Common myeloid progenitor, CD34-positive (primary cell): ENCODE data around the gene ANTXR2.

Source experiments
- CTCF ChIA-PET: fragments of 350-600 bp; sonication (Branson Sonifier 250); formaldehyde crosslinking; loops from one replicate; lab custom pipeline; 2021; ENCODE audit warnings: antibody characterized with exemption; lab: Charles Lee
- POLR2A ChIA-PET: fragments of 350-600 bp; sonication (Branson Sonifier 250); formaldehyde crosslinking; loops from one replicate; lab custom pipeline; 2021; ENCODE audit warnings: antibody characterized with exemption; lab: Charles Lee
- DNase-seq, 3 donors: peaks; one replicate each; pipeline versions ENCODE4 v3.0.0 to v3.0.0-alpha.2; 2013
- H3K27ac ChIP-seq, 2 experiments: 1 replicate in 1 of 2; 2 replicates in 1 of 2; pipeline ENCODE4 v1.7.0; 2013; ENCODE audit warnings: inconsistent platforms in 2 of 2, low read length in 2 of 2, mild to moderate bottlenecking in 2 of 2, low read depth in 1 of 2, moderate library complexity in 1 of 2; ENCODE audit not compliant: severe bottlenecking in 2 of 2, insufficient read depth in 1 of 2, poor library complexity in 1 of 2
- H3K27me3 ChIP-seq, 5 experiments: replicated peaks in 2 of 5; 1 replicate in 3 of 5; 2 replicates in 2 of 5; pipeline versions ENCODE4 v1.6.1 to v1.7.0; 2013; ENCODE audit warnings: low read length in 4 of 5, mild to moderate bottlenecking in 2 of 5, moderate library complexity in 2 of 5, inconsistent platforms in 1 of 5; ENCODE audit not compliant: insufficient read depth in 5 of 5, control insufficient read depth in 4 of 5
- H3K36me3 ChIP-seq, 4 experiments: 1 replicate in 2 of 4; 2 replicates in 2 of 4; pipeline versions ENCODE4 v1.6.1 to v1.7.0; 2013; ENCODE audit warnings: low read length in 3 of 4, control low read depth in 1 of 4, mild to moderate bottlenecking in 1 of 4; ENCODE audit not compliant: control insufficient read depth in 4 of 4, insufficient read depth in 4 of 4
- H3K4me1 ChIP-seq, 4 experiments: 1 replicate in 3 of 4; 2 replicates in 1 of 4; pipeline versions ENCODE4 v1.6.1 to v1.7.1; 2013; ENCODE audit warnings: low read length in 3 of 4, mild to moderate bottlenecking in 3 of 4, control low read depth in 1 of 4, inconsistent platforms in 1 of 4, moderate library complexity in 1 of 4; ENCODE audit not compliant: control insufficient read depth in 4 of 4, insufficient read depth in 4 of 4; ENCODE audit errors: control extremely low read depth in 1 of 4
- H3K4me3 ChIP-seq, 7 experiments: 1 replicate in 4 of 7; 2 replicates in 3 of 7; pipeline versions ENCODE4 v1.5.1 to v1.7.0; 2013; ENCODE audit warnings: mild to moderate bottlenecking in 7 of 7, low read length in 6 of 7, moderate library complexity in 6 of 7, inconsistent platforms in 2 of 7, low read depth in 2 of 7, control low read depth in 1 of 7; ENCODE audit not compliant: insufficient read depth in 4 of 7, control insufficient read depth in 1 of 7; ENCODE audit errors: extremely low read depth in 1 of 7
- H3K9me3 ChIP-seq, 5 experiments: 1 replicate in 4 of 5; 2 replicates in 1 of 5; pipeline versions ENCODE4 v1.6.1 to v1.7.1; 2013; ENCODE audit warnings: low read length in 4 of 5, mild to moderate bottlenecking in 2 of 5, inconsistent platforms in 1 of 5, low read depth in 1 of 5, moderate library complexity in 1 of 5; ENCODE audit not compliant: control insufficient read depth in 4 of 5, insufficient read depth in 2 of 5; ENCODE audit errors: control extremely low read depth in 1 of 5
- WGBS: methylation state at CpG from one replicate; pipeline ENCODE4 v1.1.5; 2013; ENCODE audit not compliant: insufficient coverage; 5-methylcytosine and 5-hydroxymethylcytosine counted together

ANTXR2 gene

DNA sequence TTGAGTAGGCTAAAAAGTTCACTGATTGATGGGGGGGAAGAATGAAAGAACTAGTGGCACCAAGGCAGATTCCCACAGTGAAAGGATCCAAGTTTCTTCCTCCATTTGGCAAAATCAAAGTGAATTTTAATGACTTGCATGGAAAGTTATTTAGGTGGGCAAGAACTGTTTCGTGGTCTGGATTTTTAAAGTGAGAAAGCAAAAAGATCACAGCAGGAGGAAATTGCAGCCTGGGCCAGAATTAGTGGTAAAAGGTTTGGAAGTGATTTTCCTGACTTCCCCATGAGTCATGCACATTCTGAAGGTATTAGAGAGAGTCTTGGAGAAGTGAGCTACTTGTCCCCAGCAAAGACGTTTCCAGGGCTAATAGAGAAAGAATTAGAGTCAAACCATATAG, 207.8 kb downstream of the ANTXR2 start:
- no peak for DNase-seq
- WGBS: 83% methylated on average over 1 of the region's 2 CpGs
- CTCF ChIA-PET: no interaction called here

DNA sequence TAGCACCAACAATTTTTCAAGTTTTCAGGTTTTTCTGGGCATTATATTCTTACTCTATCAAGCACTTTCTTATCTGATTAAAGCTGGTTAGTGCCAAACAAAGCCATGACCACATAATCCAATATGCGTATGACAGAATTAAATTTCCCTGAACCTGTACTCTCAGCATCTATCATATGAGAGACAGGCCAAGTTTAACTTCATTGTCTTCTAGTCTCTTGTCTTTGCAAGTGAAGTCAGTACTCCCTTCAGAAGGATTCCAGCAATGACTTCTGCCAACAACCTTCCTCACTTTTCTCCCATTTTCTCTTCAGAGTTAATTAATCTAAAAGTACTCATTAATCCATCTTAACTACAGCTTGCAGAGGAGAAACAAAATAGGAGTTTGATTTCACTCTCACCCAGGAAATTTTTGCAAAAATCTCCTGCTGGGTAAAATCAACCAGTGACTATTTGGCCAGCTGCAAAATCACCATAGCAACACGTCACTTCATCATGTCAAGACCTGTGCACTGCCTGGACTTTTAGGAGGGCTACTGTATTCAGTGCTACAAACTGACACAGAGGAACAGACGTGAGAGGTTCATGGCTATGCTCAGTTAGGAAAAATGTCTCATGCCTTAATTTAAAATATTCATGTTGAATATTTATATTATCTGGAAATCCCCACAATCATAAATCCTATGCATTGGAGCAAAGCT, 208.4 kb downstream of the ANTXR2 start:
- WGBS: 100% methylated on average over 2 of the region's 3 CpGs
- Histone ChIP-seq H3K4me1 (no peaks in the 10 kb centered on the region), H3K27me3 (no peaks in the 10 kb centered on the region), H3K36me3 (no peaks in the 10 kb centered on the region), H3K4me3 (no peak overlapping the region), H3K27ac (no peak overlapping the region), H3K9me3 (peaks cover 0 to 1% (median 0%) of the 10 kb centered on the region in 5 experiments)
- no peak for DNase-seq
- ChIA-PET POLR2A (interaction anchor here (0.6 kb wide), 1 partner anchor 8 kb away, joined by 4 read pairs; no protein-coding TSS in a partner anchor), CTCF (no interaction called here)

More for the DNA sequence above, 207.8 kb downstream of the ANTXR2 start:
- Histone ChIP-seq H3K4me1 (no peaks in the 10 kb centered on the region), H3K27ac (no peak overlapping the region), H3K36me3 (no peaks in the 10 kb centered on the region), H3K27me3 (no peaks in the 10 kb centered on the region), H3K9me3 (peaks cover 0 to 1% (median 0%) of the 10 kb centered on the region in 5 experiments), H3K4me3 (no peak overlapping the region)
- POLR2A ChIA-PET: no interaction called here

DNA sequence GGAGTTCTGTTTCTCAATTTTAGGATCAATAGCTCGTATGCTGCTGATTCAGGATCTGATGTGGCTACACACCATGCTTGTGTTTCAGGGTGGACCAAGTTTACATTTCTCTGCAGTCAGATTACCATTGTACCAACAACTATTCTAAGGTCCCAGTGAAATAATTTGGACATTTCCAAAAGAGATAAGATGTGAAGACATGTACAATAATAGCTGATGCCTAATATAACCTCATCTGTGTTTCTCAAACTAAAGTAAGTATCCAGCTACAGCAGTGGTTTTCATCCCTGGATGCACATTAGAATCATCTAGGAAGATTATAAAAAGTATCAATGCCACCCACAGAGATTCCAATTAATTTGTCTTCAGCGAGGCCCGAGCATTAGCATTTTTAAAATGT, 209.7 kb downstream of the ANTXR2 start:
- no peaks in the 10 kb centered on the region for H3K4me1 ChIP-seq
- 100% methylated on average over 2 of the region's 3 CpGs for WGBS
- no peak for DNase-seq
- CTCF ChIA-PET: interaction anchor here (1.0 kb wide), 1 partner anchor 22 kb away, joined by 3 read pairs; no protein-coding TSS in a partner anchor
- H3K27me3 ChIP-seq: no peaks in the 10 kb centered on the region
- POLR2A ChIA-PET: no interaction called here
- H3K27ac ChIP-seq: no peak overlapping the region
- no peaks in the 10 kb centered on the region for H3K36me3 ChIP-seq
- peaks cover 0 to 1% (median 0%) of the 10 kb centered on the region in 5 experiments for H3K9me3 ChIP-seq
- no peak overlapping the region for H3K4me3 ChIP-seq

DNA sequence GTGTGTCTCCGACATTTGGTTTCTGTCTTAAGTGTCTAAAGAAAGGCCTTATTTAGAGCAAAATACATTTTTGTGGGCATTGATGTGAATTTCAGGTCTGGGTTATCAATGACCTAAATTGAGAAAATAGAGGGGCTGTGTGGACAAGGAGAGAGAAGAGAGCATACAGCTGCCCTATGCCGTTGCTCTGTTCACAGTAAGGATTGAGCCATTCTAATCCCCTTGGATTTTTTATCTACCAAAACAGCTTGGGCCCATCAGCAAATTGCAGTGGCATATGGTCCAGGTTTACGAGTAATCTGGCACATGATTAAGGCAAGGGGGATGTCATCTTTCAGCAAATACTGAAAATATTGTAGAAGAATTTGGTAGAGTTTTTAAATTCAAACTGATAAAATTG, 210.2 kb downstream of the ANTXR2 start:
- H3K27ac ChIP-seq: no peak overlapping the region
- 100% methylated on average over 2 of the region's 3 CpGs for WGBS
- no peaks in the 10 kb centered on the region for H3K4me1 ChIP-seq
- no peak overlapping the region for H3K4me3 ChIP-seq
- no peaks in the 10 kb centered on the region for H3K27me3 ChIP-seq
- peaks cover 0 to 1% (median 0%) of the 10 kb centered on the region in 5 experiments for H3K9me3 ChIP-seq
- H3K36me3 ChIP-seq: no peaks in the 10 kb centered on the region
- POLR2A ChIA-PET: no interaction called here
- DNase-seq: no peak
- CTCF ChIA-PET: interaction anchor here (1.0 kb wide), 1 partner anchor 22 kb away, joined by 3 read pairs; no protein-coding TSS in a partner anchor

DNA sequence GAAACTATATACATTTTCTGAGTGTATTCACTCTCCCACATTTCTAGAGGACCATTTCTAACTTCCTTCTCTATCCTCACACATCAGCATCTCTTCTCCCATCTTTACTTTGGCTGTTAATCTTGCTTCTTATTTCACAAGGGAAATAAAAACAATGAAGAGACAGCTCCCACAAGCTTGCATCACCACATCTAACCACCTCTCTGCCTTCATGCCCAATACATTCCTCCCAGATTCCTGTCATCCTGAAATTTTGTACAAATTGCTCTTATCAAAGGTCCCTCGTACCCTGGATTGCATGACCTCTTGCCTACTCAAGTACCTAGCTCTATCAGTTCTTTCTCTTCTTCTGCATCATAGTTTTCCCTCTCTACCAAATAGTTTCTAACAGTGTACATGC, 215.2 kb downstream of the ANTXR2 start:
- POLR2A ChIA-PET: no interaction called here
- no peak overlapping the region for H3K4me3 ChIP-seq
- no peak for DNase-seq
- H3K27me3 ChIP-seq: no peaks in the 10 kb centered on the region
- no peak overlapping the region for H3K27ac ChIP-seq
- peaks cover 0 to 5% (median 3%) of the 10 kb centered on the region in 4 experiments for H3K4me1 ChIP-seq
- no peaks in the 10 kb centered on the region for H3K9me3 ChIP-seq
- WGBS: 100% methylated on average over 1 of the region's 1 CpG
- CTCF ChIA-PET: interaction anchor here (1.1 kb wide), 1 partner anchor 10 kb away, joined by 4 read pairs; no protein-coding TSS in a partner anchor
- no peaks in the 10 kb centered on the region for H3K36me3 ChIP-seq

DNA sequence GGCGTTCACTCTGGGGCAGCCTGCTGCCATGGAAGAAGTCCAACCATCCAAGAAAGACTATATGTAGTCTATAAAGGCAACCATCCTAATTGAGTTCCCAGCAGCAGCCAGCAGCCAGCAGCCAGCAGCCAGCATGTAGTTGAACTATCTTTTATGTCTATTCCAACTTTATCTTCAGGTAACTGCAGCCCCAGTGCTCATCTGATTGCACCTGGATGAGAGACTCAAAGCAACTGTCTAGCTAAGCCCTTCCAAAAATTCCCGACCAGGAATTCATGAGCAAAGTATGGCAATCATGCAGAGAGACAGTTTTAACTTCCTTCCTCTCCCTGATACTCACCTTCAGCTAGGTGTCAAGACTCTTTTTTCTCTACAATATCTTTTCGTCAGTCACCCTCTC, 216.8 kb downstream of the ANTXR2 start:
- Histone ChIP-seq H3K36me3 (no peaks in the 10 kb centered on the region), H3K9me3 (no peaks in the 10 kb centered on the region), H3K4me3 (no peak overlapping the region), H3K27me3 (no peaks in the 10 kb centered on the region), H3K27ac (no peak overlapping the region), H3K4me1 (peaks cover 0 to 5% (median 3%) of the 10 kb centered on the region in 4 experiments)
- ChIA-PET CTCF (no interaction called here), POLR2A (no interaction called here)
- no peak for DNase-seq
- 100% methylated on average over 3 of the region's 3 CpGs for WGBS

DNA sequence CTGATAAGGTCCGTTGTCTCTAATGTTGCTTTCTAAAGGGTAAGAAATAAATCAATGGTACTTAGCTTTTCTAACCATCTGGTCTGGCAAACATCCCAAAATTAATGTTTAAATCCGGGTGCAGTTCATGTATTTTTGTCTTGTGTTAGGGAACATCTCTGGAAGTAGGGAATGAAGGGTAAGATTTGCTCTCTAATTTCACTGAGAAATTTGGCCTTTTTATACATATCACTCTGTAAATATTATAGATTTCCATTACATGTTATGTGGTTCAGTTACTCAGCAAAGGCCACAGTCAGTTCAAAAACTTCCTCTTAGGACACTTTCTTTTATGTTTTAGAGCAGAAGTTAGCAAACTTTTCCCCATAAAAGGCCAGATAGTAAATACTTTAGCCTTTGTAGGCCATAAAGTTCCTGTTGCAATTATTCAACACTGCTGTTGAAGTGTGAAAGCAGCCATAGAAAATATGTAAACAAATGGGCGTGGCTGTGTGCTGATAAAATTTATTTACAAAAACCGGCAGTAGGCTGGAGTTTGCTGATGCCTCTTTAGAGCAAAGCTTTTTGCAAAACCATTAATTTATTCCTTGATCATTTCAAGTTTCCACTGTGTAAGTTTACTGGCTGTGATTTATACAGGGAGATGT, 218.1 kb downstream of the ANTXR2 start:
- POLR2A ChIA-PET: no interaction called here
- CTCF ChIA-PET: interaction anchor here (1.3 kb wide), 1 partner anchor 270 kb away, joined by 3 read pairs; no protein-coding TSS in a partner anchor
- H3K9me3 ChIP-seq: no peaks in the 10 kb centered on the region
- DNase-seq: peak in 2 of 3 donors; percentile 31 to 43
- peak overlapping the region in 1 of 2 experiments; percentile 43 for H3K27ac ChIP-seq
- no peaks in the 10 kb centered on the region for H3K27me3 ChIP-seq
- H3K4me1 ChIP-seq: peaks cover 0 to 5% (median 3%) of the 10 kb centered on the region in 4 experiments
- no peak overlapping the region for H3K4me3 ChIP-seq
- 72% methylated on average over 2 of the region's 4 CpGs for WGBS
- no peaks in the 10 kb centered on the region for H3K36me3 ChIP-seq
